Stimulated activated CD4-positive, alpha-beta T cell treated with anti-CD3 and anti-CD28 coated beads, TNF-alpha, amount 100 ng/mL, for 1 hour (primary cell): ENCODE measurements around the gene ATF6.

Source experiments
- DNase-seq, 3 donors: peaks; one replicate each; pipeline ENCODE4 v3.0.0-alpha.2; 2020; ENCODE audit warnings: low read depth in 3 of 3, low spot score in 1 of 3

ATF6 gene

DNA sequence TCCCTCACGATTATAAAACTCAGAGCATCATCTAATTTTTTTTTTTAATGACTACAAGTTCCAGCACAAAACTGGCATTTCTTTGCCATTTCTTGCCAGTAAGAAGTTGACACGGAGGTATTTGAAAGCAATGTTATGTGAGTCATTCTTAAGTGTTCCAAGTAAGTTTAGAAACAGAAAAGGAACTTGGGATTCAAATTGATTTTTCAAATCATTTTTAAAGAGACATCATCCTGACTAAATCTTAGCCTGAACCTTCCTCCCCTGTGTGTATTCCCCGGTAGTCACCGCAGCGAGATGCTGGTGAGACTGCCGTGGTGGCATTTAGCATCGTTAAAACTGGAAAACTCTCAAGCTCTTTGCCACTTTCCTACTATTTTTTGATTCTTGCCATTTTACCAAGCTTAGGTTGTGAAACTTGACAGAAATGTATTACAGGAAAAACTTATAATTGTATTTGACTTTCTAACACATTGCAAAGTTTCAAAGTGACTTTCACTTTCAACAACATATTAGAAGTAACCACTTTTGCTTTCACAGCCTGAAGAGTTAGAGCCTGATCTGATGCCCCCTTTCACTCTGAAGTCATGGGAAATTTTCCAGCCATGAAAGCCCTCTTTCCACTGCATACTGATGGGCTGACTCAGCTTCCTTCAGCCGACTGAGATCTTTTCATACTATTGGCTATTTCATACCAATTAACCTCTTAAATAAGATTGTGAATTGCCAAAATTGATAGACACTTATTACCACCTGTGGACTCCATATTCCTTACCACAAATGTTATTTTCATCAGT, 196.2 kb downstream of the ATF6 start:
- no peak for DNase-seq

- DNase-seq, result no peak
Observed at GRCh38 chr1:161966067-161966466, 199.9 kb downstream of the ATF6 start.

DNA sequence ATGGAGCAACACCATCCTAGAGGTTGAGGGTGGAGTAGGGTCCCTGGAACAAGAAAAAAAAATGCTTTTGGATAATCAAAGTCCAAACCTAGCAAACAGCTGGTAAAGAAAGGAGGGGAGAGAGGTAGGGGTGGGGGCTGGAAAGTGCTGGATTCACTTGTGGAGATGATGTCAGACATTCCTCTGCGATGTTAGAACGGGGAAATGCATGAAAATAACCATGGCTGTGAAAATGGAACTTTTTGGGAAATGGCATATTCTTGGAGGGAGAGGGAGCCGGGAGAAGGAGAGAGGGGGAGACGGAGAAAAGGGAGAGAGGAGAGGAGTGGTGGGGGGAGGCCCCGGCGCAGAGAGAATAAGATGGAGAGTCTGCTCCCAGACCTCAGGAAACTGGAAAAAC, 203.9 kb downstream of the ATF6 start:
- no peak for DNase-seq

GRCh38 chr1:161970633-161971032, 204.5 kb downstream of the ATF6 start:
- DNase-seq, result no peak

GRCh38 chr1:161972828-161973227, 206.7 kb downstream of the ATF6 start:
- no peak for DNase-seq

DNA sequence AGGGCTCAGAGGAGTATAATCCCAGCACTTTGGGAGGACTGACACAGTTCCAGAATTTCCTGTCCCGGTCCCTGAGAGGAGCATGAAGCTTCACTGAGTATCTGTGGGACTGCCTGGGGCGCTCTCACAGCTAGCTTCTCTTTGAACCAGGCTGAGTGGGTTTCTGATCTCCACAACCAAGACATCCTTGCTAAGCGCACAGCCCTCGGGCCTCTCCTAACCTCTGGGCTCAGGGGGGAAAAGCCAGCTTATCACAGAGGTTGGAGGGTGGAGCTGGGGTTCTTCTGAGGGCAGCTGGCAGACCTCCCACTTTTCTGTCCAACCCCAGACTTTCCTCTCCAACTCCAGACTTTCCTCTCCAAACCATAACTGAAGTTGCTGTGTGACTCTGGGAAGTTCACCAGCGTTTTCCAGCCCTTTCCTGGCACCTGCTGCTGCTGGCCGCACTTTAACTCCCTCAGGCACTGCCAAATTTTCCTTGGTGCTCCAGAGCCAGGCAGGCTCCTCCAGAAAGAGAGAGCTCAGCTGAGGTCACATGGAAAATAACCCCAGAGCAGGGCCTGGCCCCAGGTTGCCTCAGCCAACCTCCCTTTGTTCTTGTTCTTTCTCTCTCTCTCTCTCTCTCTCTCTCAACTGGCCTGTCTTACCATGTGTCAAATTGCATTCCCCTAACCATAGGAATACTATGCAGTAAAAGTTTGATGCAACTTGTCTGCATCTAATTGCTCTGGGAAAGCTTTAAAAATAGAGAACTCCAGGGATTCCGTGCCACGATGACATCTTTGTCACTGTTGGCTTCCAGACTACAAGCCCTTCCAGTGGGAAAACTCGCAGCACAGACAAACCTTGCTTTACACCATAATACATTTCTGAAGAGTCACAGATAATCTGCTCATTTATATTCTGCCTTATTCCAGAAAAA, 208.1 kb downstream of the ATF6 start:
- no peak for DNase-seq

- no peak for DNase-seq
Observed at GRCh38 chr1:161978011-161978790, 212.1 kb downstream of the ATF6 start.

DNA sequence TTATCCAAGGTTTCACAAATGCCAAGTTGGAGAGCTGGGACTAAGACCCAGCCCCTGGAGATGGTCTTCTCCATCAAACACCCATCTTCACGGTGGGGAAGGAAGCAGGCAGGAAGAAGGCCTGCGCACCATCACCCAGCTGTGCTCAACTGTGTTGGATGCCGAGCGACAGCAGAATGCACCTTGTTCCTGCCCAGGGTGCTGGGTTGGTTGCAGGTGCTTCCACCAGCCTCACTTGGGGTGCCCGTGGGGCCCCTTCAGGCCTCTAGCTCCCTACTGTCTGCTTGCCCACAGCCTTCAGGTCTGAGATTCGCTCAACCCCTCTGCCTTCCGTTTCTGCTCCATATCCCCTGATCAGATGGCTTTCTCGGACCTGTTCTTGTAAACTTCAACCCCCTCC, 215.0 kb downstream of the ATF6 start:
- DNase-seq, result no peak

DNA sequence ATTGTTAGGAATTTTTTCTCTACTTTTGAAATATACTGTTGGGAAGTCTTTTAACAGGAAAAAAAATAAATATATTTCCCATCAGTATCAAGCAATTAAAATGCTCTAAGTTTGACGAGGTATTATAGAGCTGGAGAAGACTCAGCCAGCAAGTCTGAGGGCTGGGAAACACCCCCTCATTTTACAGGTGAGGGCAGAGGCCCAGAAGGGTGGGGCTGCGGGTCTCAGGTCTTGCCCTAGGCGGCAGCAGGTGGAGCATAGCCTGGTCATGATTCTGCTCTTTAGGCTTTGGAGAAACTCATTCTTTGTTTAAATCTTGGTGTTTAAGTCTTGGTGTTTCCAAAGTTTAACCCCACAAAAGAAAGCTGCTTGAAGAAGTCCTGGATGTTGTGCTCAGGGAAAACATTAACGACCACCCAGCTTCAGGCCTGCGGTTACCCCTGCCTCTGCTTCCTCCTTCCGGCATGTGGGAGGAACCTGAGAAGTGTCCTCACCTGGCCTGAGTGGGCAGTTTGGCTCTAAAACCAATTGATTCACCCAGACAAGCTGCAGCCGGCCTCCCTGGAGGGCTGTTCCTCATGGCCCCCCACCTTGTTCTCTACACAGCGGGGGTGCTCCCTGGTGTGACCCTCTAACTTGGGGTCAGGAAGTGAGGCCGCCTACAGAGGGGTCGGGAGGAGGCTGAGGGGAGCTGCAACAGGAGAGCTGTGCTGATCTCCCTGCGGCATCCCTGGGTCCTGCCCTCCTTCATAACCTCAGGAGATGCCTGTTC, 215.8 kb downstream of the ATF6 start:
- no peak for DNase-seq

- DNase-seq, result no peak
Observed at GRCh38 chr1:161982507-161982895, 216.4 kb downstream of the ATF6 start.

DNA sequence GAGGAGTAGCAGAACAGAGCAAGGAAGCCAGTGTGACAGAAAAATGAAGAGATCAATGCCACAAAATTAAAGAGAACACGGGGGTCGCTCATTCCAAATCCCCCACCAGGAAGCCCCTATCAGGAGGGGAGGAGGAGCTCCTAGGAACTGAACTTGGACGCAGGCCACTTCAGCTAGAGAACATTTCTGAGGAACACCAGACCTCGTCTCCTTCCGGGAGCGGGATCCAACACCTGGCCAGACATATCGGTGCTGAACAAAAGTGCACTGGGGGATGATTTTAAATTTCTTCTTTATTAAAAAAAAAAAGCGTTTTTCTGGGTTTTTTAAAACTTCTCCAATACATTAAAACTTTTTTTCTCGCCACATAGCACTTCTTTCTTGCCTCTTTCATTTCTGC, 216.8 kb downstream of the ATF6 start:
- DNase-seq, result no peak

DNA sequence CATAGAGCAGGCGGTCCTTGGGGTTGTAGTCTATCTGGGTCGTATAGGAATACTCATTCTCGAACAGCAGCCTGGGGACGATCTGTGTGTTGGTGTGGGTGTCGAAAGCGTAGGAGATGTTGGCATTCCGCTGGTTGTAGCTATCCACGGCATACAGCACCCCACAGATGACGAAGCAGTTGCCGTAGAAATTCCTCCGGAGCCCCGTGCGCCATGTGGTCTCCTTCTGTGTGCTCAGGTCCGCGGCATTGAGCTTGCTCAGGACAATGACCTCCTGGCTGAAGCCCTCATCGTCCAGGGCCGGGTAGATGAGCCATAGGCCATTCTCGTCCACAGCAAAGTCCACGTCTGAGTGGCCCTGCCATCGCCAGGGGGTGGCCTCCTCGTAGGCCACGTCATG, 217.6 kb downstream of the ATF6 start:
- DNase-seq, result no peak

DNA sequence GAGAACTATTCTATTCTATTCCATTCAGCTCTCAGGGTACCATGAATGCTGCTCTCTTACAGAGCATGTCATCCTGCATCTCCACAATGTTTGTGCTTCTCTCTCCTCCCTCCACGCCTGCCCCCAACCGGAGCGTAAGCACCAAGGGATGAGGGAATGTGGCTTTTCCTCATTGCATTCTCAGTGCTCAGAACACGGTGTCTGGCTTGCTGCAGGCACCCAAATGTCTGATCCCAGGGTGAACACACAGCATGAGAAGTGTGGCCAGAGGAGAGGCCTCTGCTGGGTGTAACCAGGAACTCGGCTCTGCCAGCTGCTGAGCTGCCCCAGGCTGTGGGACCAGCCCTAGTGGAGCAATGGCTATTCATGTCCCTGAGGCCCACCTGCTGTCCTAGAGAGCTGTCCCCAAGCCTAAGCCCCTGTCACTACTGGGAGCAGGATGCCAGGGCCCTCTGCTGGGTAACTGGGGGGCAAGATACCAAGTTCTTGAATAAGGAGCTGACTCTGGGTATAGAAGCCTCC, 219.2 kb downstream of the ATF6 start:
- no peak for DNase-seq

DNA sequence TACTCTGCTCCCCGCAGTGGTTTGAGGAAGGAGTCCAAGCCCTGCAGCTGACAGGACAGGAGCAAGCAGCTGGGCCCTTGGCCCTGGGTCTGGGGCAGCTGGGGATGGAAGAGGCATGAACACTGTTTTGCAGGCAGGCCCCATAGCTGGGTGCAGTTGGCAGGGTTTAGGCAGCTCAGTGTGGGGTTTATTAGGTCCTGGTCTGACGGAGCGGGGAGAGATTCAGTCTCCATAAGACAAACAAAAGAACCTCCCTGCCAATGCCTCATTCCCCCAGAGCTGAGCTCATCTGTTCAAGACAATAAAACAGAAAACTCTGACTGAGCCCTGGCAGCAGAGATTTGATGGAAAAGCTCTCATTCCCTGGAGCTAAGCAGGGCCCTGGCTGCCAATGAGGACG, 220.2 kb downstream of the ATF6 start:
- DNase-seq, result no peak

DNA sequence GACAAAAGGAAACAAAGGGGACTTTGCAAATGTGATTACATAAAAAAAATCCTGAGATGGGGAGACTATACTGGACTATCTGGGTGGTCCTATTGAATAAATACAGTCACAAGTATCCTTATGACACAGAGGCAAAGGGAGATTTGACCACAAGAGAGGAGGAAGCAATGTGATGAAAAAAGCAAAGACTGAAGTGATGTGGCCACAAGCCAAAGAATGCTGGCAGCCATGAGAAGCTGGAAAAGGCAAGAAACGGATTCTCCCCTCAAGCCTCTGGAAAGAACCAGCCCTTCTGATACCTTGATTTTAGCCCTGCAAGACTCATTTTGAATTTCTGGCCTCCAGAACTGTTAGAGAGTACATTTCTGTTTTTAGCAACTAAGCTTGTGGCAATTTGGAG, 221.2 kb downstream of the ATF6 start:
- no peak for DNase-seq

GRCh38 chr1:161987872-161988271, 221.8 kb downstream of the ATF6 start:
- no peak for DNase-seq

DNA sequence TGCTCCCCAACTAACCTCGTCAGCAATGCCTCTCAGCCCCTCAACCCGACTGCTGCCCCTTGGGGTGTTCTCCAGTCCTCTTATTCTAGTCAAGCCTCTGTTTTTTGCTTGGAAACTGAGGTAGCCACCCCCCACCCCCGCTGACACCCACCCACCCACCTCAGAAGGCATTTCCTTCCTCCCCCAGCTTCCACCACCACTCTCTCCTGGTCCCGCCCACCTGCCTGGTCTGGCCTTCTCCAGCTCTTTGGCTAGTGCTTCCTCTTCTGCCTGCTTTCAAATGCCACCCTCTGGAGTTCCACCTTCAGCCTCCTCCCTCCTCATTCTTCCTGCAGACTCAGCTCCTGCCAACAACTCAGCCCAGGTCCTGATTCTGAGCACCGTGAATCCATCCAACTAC, 222.3 kb downstream of the ATF6 start:
- DNase-seq, result no peak

DNA sequence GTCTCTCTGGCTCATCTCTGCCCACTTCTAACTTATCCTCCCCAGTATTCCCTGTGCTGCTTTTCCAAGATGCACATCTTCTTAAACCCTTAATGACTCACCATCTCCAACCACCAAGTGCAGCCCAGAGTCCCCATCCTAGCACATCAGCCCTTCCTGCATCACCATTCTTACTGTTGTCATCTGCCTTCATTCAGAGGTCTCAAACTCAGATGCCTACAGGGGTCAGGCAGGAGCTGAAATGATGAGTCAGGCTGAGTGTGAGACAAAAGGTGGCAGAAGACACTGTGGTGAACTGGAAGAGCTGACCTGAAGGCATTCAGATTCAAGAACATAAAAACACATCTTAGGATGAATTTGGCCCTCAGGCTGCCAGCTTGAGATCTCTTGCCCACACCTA, 223.0 kb downstream of the ATF6 start:
- DNase-seq, result no peak

DNA sequence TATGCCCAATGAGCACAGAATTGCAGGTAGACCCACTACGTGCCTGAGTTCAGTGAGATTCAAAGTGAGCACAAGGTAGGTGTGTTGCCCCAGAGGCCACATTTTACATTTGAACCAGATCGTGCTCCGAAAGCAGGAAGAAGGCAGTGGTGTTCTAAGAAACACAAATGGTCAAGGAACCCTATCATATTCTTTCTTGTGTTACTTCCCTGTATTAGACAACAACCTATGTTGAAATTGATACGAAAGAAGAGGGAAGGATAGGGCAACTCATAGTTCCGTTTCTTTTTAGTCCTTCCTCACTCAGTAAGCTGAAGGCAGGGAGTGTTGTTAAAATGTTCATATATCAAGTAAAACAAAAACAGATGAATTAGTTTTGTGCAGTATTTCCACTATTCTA, 223.7 kb downstream of the ATF6 start:
- DNase-seq, result no peak

- no peak for DNase-seq
Observed at GRCh38 chr1:161993576-161993975, 227.5 kb downstream of the ATF6 start.
